GM23338 (cell line): ENCODE results near the gene WDR45B. TPM values are rescaled to one million over a fixed set of nuclear protein-coding genes. Genes with fewer than 3 reads are reported as not detected.
A peak's percentile ranks its signal among the peaks of the same experiment; 100 is the strongest.

Experiments
- ATAC-seq: fragments of 200-7000 bp; cut with Tn5 transposase; 3 replicates; pipeline ENCODE4 v1.9.1; 2020
- DNase-seq: peaks from one replicate; pipeline ENCODE4 v3.0.0-alpha.2; 2015; ENCODE audit warnings: low spot score
- H2AFZ ChIP-seq: fragments of 200-600 bp; sonication (generic); 2 replicates; pipeline ENCODE4 v1.8.0; 2016; ENCODE audit warnings: antibody characterized with exemption, mild to moderate bottlenecking, moderate library complexity
- H3F3A ChIP-seq: fragments of 200-600 bp; sonication (generic); replicated peaks from 2 replicates; pipeline ENCODE4 v1.8.0; 2017; ENCODE audit warnings: antibody characterized with exemption, mixed run types, low read depth
- H3K27ac ChIP-seq: fragments of 200-600 bp; sonication (generic); 2 replicates; pipeline ENCODE4 v1.6.1; 2016; ENCODE audit warnings: low read depth
- H3K27me3 ChIP-seq: fragments of 200-600 bp; sonication (generic); 2 replicates; pipeline ENCODE4 v1.8.0; 2016; ENCODE audit warnings: mild to moderate bottlenecking, mixed run types, moderate library complexity; ENCODE audit not compliant: insufficient read depth
- H3K36me3 ChIP-seq: fragments of 200-600 bp; sonication (generic); 2 replicates; pipeline ENCODE4 v1.8.0; 2016; ENCODE audit warnings: mild to moderate bottlenecking; ENCODE audit not compliant: insufficient read depth
- H3K4me1 ChIP-seq: fragments of 200-600 bp; sonication (generic); 2 replicates; pipeline ENCODE4 v1.8.0; 2016; ENCODE audit warnings: mild to moderate bottlenecking, moderate library complexity; ENCODE audit not compliant: insufficient read depth
- H3K4me2 ChIP-seq: fragments of 200-600 bp; sonication (generic); 2 replicates; pipeline ENCODE4 v1.7.1; 2017; ENCODE audit warnings: mixed run types
- H3K4me3 ChIP-seq: fragments of 200-600 bp; sonication (generic); 2 replicates; pipeline ENCODE4 v1.6.1; 2016; ENCODE audit warnings: mixed run types
- H3K79me2 ChIP-seq: fragments of 200-600 bp; sonication (generic); replicated peaks from 2 replicates; pipeline ENCODE4 v1.8.0; 2017; ENCODE audit warnings: mild to moderate bottlenecking; ENCODE audit not compliant: insufficient read depth
- H3K9me2 ChIP-seq: fragments of 200-600 bp; sonication (generic); 2 replicates; pipeline ENCODE4 v1.8.0; 2017; ENCODE audit not compliant: insufficient read depth
- H4K20me1 ChIP-seq: fragments of 200-600 bp; sonication (generic); replicated peaks from 2 replicates; pipeline ENCODE4 v1.8.0; 2017; ENCODE audit warnings: mild to moderate bottlenecking; ENCODE audit not compliant: insufficient read depth
- H3K27ac Mint-ChIP-seq: 2 replicates; pipeline ENCODE4 v1.8.0; 2020; ENCODE audit warnings: inconsistent platforms, mild to moderate bottlenecking, moderate library complexity, mixed read lengths
- H3K27me3 Mint-ChIP-seq: 3 replicates; pipeline ENCODE4 v1.8.0; 2022; ENCODE audit warnings: low read depth, mild to moderate bottlenecking, moderate library complexity, mixed read lengths, inconsistent platforms; ENCODE audit not compliant: insufficient read depth, poor library complexity
- H3K36me3 Mint-ChIP-seq: 3 replicates; pipeline ENCODE4 v1.8.0; 2021; ENCODE audit warnings: low read depth, mild to moderate bottlenecking, inconsistent platforms, moderate library complexity, mixed read lengths
- H3K4me1 Mint-ChIP-seq: 3 replicates; pipeline ENCODE4 v1.8.0; 2020; ENCODE audit warnings: mild to moderate bottlenecking, inconsistent platforms, mixed read lengths
- H3K4me3 Mint-ChIP-seq: 3 replicates; pipeline ENCODE4 v1.8.0; 2021; ENCODE audit warnings: moderate library complexity, mild to moderate bottlenecking, inconsistent platforms, mixed read lengths
- H3K9me3 Mint-ChIP-seq: 3 replicates; pipeline ENCODE4 v1.8.0; 2020; ENCODE audit warnings: moderate library complexity, mild to moderate bottlenecking, inconsistent platforms, mixed read lengths
- CREB1 ChIP-seq: fragments of 250-450 bp; sonication (Bioruptor Pico); IDR thresholded peaks from 2 replicates; pipeline ENCODE4 v1.5.0; 2020; ENCODE audit warnings: low read depth, mild to moderate bottlenecking, moderate library complexity
- ETS1 ChIP-seq: IDR thresholded peaks from 2 replicates; pipeline ENCODE4 v1.6.1; 2016; ENCODE audit warnings: antibody characterized with exemption
- EZH2 ChIP-seq: fragments of 200-600 bp; sonication (generic); IDR thresholded peaks from one replicate; pipeline ENCODE4 v1.8.0; 2017; ENCODE audit warnings: antibody characterized with exemption, mild to moderate bottlenecking, low read depth; ENCODE audit not compliant: unreplicated experiment
- EZH2phosphoT487 ChIP-seq: fragments of 200-600 bp; sonication (generic); IDR thresholded peaks from one replicate; pipeline ENCODE4 v1.8.1; 2018; ENCODE audit warnings: antibody characterized with exemption; ENCODE audit not compliant: unreplicated experiment
- JUNB ChIP-seq: IDR thresholded peaks from one replicate; pipeline ENCODE4 v1.6.1; 2016; ENCODE audit warnings: antibody characterized with exemption; ENCODE audit not compliant: unreplicated experiment
- NANOG ChIP-seq: IDR thresholded peaks from 2 replicates; pipeline ENCODE4 v1.6.1; 2016; ENCODE audit warnings: antibody characterized with exemption, borderline replicate concordance
- POLR2AphosphoS5 ChIP-seq: IDR thresholded peaks from 2 replicates; pipeline ENCODE4 v1.6.1; 2016; ENCODE audit warnings: antibody characterized with exemption, low read depth
- STAT1 ChIP-seq: IDR thresholded peaks from one replicate; pipeline ENCODE4 v1.6.1; 2016; ENCODE audit warnings: antibody characterized with exemption; ENCODE audit not compliant: unreplicated experiment
- ZNF114 ChIP-seq: fragments of 250-450 bp; sonication (Bioruptor Pico); IDR thresholded peaks from 2 replicates; pipeline ENCODE4 v1.5.0; 2020; ENCODE audit warnings: mild to moderate bottlenecking, moderate library complexity
- ZNF331 ChIP-seq: fragments of 250-450 bp; sonication (Bioruptor Pico); IDR thresholded peaks from 2 replicates; pipeline ENCODE4 v1.5.0; 2020; ENCODE audit warnings: low read depth, mild to moderate bottlenecking, moderate library complexity
- ZNF462 ChIP-seq: fragments of 250-450 bp; sonication (Bioruptor Pico); IDR thresholded peaks from 2 replicates; pipeline ENCODE4 v1.5.0; 2020; ENCODE audit warnings: mild to moderate bottlenecking, moderate library complexity
- polyA plus RNA-seq: library from polyadenylated mRNA; unstranded; fragments of >200 nt; fragmentation: Nextera tagmentation; extraction: Ambion mirVana; gene quantifications from 2 replicates; pipeline ENCODE4 v1.2.1, GENCODE V29; 2016
- total RNA-seq: library from RNA; depleted of rRNA; stranded (reverse); fragments of >200 nt; shearing (Covaris generic); gene quantifications from 2 replicates; pipeline ENCODE4 v1.2.3, GENCODE V29; 2014
- TF ChIP-seq, protein P1 (sequence below): IDR thresholded peaks from one replicate; pipeline ENCODE4 v1.6.1; 2018; ENCODE audit warnings: antibody characterized with exemption; ENCODE audit not compliant: unreplicated experiment
- TF ChIP-seq, protein P2 (sequence below), 2 experiments: fragments of 200-600 bp in 1 of 2; sonication (generic) in 1 of 2; conservative IDR thresholded peaks; 2 replicates each; pipeline versions ENCODE4 v1.5.1 to v1.6.1; 2016 to 2017; ENCODE audit warnings: antibody characterized with exemption in 2 of 2, low read depth in 2 of 2, mild to moderate bottlenecking in 2 of 2, moderate library complexity in 1 of 2

The WDR45B gene
- total and polyA plus RNA-seq, 2 experiments from 2014 or later: 69.4 to 96.4 TPM

GRCh38 chr17:82664701-82665182 is 16.5 kb upstream of the WDR45B start:
- H3K27me3 ChIP-seq: no peaks in the 10 kb centered on the region
- H3K9me2 ChIP-seq: no peaks in the 10 kb centered on the region
- no peak for TF ChIP-seq JUNB
- no peak for TF ChIP-seq ZNF331 (CRISPR knock-in tag)
- no peak for TF ChIP-seq ZNF462 (CRISPR knock-in tag)
- no peak for TF ChIP-seq ETS1
- TF ChIP-seq STAT1: no peak
- TF ChIP-seq ZNF114 (CRISPR knock-in tag): no peak
- TF ChIP-seq, protein P1, sequence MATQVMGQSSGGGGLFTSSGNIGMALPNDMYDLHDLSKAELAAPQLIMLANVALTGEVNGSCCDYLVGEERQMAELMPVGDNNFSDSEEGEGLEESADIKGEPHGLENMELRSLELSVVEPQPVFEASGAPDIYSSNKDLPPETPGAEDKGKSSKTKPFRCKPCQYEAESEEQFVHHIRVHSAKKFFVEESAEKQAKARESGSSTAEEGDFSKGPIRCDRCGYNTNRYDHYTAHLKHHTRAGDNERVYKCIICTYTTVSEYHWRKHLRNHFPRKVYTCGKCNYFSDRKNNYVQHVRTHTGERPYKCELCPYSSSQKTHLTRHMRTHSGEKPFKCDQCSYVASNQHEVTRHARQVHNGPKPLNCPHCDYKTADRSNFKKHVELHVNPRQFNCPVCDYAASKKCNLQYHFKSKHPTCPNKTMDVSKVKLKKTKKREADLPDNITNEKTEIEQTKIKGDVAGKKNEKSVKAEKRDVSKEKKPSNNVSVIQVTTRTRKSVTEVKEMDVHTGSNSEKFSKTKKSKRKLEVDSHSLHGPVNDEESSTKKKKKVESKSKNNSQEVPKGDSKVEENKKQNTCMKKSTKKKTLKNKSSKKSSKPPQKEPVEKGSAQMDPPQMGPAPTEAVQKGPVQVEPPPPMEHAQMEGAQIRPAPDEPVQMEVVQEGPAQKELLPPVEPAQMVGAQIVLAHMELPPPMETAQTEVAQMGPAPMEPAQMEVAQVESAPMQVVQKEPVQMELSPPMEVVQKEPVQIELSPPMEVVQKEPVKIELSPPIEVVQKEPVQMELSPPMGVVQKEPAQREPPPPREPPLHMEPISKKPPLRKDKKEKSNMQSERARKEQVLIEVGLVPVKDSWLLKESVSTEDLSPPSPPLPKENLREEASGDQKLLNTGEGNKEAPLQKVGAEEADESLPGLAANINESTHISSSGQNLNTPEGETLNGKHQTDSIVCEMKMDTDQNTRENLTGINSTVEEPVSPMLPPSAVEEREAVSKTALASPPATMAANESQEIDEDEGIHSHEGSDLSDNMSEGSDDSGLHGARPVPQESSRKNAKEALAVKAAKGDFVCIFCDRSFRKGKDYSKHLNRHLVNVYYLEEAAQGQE: no peak
- TF ChIP-seq CREB1 (CRISPR knock-in tag): no peak
- no peak for TF ChIP-seq POLR2AphosphoS5
- TF ChIP-seq EZH2phosphoT487: no peak
- no peak for TF ChIP-seq EZH2
- no peak for TF ChIP-seq NANOG
- TF ChIP-seq, protein P2, sequence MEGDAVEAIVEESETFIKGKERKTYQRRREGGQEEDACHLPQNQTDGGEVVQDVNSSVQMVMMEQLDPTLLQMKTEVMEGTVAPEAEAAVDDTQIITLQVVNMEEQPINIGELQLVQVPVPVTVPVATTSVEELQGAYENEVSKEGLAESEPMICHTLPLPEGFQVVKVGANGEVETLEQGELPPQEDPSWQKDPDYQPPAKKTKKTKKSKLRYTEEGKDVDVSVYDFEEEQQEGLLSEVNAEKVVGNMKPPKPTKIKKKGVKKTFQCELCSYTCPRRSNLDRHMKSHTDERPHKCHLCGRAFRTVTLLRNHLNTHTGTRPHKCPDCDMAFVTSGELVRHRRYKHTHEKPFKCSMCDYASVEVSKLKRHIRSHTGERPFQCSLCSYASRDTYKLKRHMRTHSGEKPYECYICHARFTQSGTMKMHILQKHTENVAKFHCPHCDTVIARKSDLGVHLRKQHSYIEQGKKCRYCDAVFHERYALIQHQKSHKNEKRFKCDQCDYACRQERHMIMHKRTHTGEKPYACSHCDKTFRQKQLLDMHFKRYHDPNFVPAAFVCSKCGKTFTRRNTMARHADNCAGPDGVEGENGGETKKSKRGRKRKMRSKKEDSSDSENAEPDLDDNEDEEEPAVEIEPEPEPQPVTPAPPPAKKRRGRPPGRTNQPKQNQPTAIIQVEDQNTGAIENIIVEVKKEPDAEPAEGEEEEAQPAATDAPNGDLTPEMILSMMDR (conservative IDR thresholded peaks at IDR 0.05; ENCODE audit: low read depth in 2 of 2): no peak
- H3K4me1 ChIP-seq: no peaks in the 10 kb centered on the region
- Mint-ChIP-seq H3K27ac (peak overlapping the region; percentile 40; the same call in 1 of the 2 replicates), H3K27me3 (peaks cover 11% of the 10 kb centered on the region), H3K4me1 (peaks cover 4% of the 10 kb centered on the region; the same call in 2 of the 3 replicates), H3K36me3 (no peaks in the 10 kb centered on the region; the same call in 2 of the 3 replicates), H3K9me3 (peaks cover 4% of the 10 kb centered on the region; the same call in 1 of the 3 replicates), H3K4me3 (no peak overlapping the region)
- DNase-seq (no peak), ATAC-seq (no peak)
- 0 out of 2 replicates have a peak, but pooled peaks cover 2% of the 10 kb centered on the region for H3F3A ChIP-seq
- H2AFZ ChIP-seq: no peak overlapping the region
- H3K4me2 ChIP-seq: no peak overlapping the region
- no peaks in the 10 kb centered on the region for H4K20me1 ChIP-seq
- H3K79me2 ChIP-seq: no peaks in the 10 kb centered on the region
- no peak overlapping the region for H3K27ac ChIP-seq
- no peak overlapping the region for H3K4me3 ChIP-seq
- H3K36me3 ChIP-seq: no peaks in the 10 kb centered on the region
